Astrocyte (in vitro differentiated cells and primary cell): ENCODE measurements around the gene GALNT17. TPM values are rescaled to one million over a fixed set of nuclear protein-coding genes. Genes with fewer than 3 reads are reported as not detected.

Experiments used
- DNase-seq: peaks from one replicate; pipeline ENCODE4 v3.0.0-alpha.2; 2010; ENCODE audit warnings: low read depth
- FAIRE-seq: peaks from 2 replicates; lab custom pipeline; 2011; peaks lifted over from hg19 to GRCh38; lab: Jason Lieb, UNC
- H2AFZ ChIP-seq: 2 replicates; pipeline ENCODE4 v1.6.0; 2012; ENCODE audit warnings: low read depth, low read length, inconsistent platforms
- H3K27ac ChIP-seq: 2 replicates; pipeline ENCODE4 v1.5.1; 2011; ENCODE audit warnings: low read depth, low read length, inconsistent platforms
- H3K27me3 ChIP-seq: 2 replicates; pipeline ENCODE4 v1.6.0; 2011; ENCODE audit warnings: low read length, inconsistent platforms; ENCODE audit not compliant: insufficient read depth
- H3K36me3 ChIP-seq: 2 replicates; pipeline ENCODE4 v1.5.1; 2011; ENCODE audit warnings: low read length, inconsistent platforms; ENCODE audit not compliant: insufficient read depth
- H3K4me1 ChIP-seq: 2 replicates; pipeline ENCODE4 v1.5.1; 2011; ENCODE audit warnings: low read length, inconsistent platforms; ENCODE audit not compliant: insufficient read depth
- H3K4me2 ChIP-seq: 2 replicates; pipeline ENCODE4 v1.6.0; 2012; ENCODE audit warnings: low read length, inconsistent platforms
- H3K4me3 ChIP-seq: 2 replicates; pipeline ENCODE4 v1.5.1; 2011; ENCODE audit warnings: low read depth, mild to moderate bottlenecking, low read length, inconsistent platforms; ENCODE audit not compliant: insufficient read depth
- H3K79me2 ChIP-seq: 2 replicates; pipeline ENCODE4 v1.6.0; 2012; ENCODE audit warnings: mild to moderate bottlenecking, low read length, inconsistent platforms; ENCODE audit not compliant: insufficient read depth
- H3K9ac ChIP-seq: 2 replicates; pipeline ENCODE4 v1.6.0; 2012; ENCODE audit warnings: mild to moderate bottlenecking, low read length, inconsistent platforms
- H3K9me3 ChIP-seq: 2 replicates; pipeline ENCODE4 v1.5.1; 2012; ENCODE audit warnings: low read depth, mild to moderate bottlenecking, low read length, inconsistent platforms; ENCODE audit not compliant: insufficient read depth
- H4K20me1 ChIP-seq: 2 replicates; pipeline ENCODE4 v1.6.0; 2012; ENCODE audit warnings: low read length, inconsistent platforms; ENCODE audit not compliant: insufficient read depth
- H3K27ac Mint-ChIP-seq: one replicate; pipeline ENCODE4 v1.8.0; 2021; ENCODE audit warnings: mild to moderate bottlenecking, mixed read lengths; ENCODE audit not compliant: unreplicated experiment
- H3K27me3 Mint-ChIP-seq: one replicate; pipeline ENCODE4 v1.8.0; 2021; ENCODE audit warnings: low read depth, mixed read lengths; ENCODE audit not compliant: unreplicated experiment
- H3K36me3 Mint-ChIP-seq: one replicate; pipeline ENCODE4 v1.8.0; 2021; ENCODE audit warnings: low read depth, mixed read lengths; ENCODE audit not compliant: unreplicated experiment
- H3K4me1 Mint-ChIP-seq: one replicate; pipeline ENCODE4 v1.8.0; 2021; ENCODE audit warnings: low read depth, mixed read lengths; ENCODE audit not compliant: unreplicated experiment
- H3K4me3 Mint-ChIP-seq: one replicate; pipeline ENCODE4 v1.8.0; 2021; ENCODE audit warnings: mild to moderate bottlenecking, moderate library complexity, mixed read lengths; ENCODE audit not compliant: unreplicated experiment
- H3K9me3 Mint-ChIP-seq: one replicate; pipeline ENCODE4 v1.8.0; 2021; ENCODE audit warnings: mild to moderate bottlenecking, mixed read lengths; ENCODE audit not compliant: unreplicated experiment
- EZH2 ChIP-seq: IDR thresholded peaks from 2 replicates; pipeline ENCODE4 v1.6.1; 2012; ENCODE audit warnings: mild to moderate bottlenecking, low read length, inconsistent platforms; ENCODE audit not compliant: insufficient read depth
- total RNA-seq: library from RNA; stranded (reverse); gene quantifications from 2 replicates; pipeline ENCODE4 v1.2.1, GENCODE V29; 2021
- TF ChIP-seq, protein P1 (sequence below): IDR thresholded peaks from 2 replicates; pipeline ENCODE4 v1.5.1; 2011; ENCODE audit warnings: low read depth, mild to moderate bottlenecking, inconsistent platforms, low read length, moderate library complexity; ENCODE audit not compliant: insufficient read depth

Gene GALNT17
- total RNA-seq, 1 donor from 2014 or later, result 7.8 TPM

DNA sequence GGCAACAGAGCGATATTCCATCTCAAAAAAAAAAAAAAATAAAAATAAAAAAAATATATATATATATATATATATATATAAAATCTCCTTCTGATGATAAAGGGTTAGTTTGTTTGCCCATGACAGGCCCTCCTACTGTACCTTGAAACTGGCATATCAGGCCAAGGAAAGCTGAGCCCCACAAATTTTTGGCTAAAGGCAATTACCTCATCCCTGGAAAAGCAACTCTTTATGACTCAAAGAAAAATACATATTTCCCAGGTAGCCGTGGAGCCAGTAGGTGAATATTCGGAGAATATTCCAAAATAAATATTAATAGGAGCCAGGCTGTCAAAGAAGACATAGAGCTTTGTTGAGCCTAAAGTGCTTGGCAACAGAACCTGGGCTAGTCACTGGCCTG lies 245.1 kb downstream of the GALNT17 start:
- no peak overlapping the region for H2AFZ ChIP-seq
- H3K4me3 ChIP-seq, result no peak overlapping the region
- DNase-seq (no peak), FAIRE-seq (no peak)
- peaks cover 41% of the 10 kb centered on the region for H3K9me3 Mint-ChIP-seq
- no peaks in the 10 kb centered on the region for H3K27me3 ChIP-seq
- H3K36me3 Mint-ChIP-seq, result peaks cover 11% of the 10 kb centered on the region
- TF ChIP-seq EZH2, result no peak
- TF ChIP-seq, protein P1, sequence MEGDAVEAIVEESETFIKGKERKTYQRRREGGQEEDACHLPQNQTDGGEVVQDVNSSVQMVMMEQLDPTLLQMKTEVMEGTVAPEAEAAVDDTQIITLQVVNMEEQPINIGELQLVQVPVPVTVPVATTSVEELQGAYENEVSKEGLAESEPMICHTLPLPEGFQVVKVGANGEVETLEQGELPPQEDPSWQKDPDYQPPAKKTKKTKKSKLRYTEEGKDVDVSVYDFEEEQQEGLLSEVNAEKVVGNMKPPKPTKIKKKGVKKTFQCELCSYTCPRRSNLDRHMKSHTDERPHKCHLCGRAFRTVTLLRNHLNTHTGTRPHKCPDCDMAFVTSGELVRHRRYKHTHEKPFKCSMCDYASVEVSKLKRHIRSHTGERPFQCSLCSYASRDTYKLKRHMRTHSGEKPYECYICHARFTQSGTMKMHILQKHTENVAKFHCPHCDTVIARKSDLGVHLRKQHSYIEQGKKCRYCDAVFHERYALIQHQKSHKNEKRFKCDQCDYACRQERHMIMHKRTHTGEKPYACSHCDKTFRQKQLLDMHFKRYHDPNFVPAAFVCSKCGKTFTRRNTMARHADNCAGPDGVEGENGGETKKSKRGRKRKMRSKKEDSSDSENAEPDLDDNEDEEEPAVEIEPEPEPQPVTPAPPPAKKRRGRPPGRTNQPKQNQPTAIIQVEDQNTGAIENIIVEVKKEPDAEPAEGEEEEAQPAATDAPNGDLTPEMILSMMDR, result no peak
- H3K27me3 Mint-ChIP-seq, result no peaks in the 10 kb centered on the region
- peaks cover 11% of the 10 kb centered on the region for H3K9me3 ChIP-seq
- H3K27ac ChIP-seq, result no peak overlapping the region
- no peaks in the 10 kb centered on the region for H3K36me3 ChIP-seq
- H3K27ac Mint-ChIP-seq, result no peak overlapping the region
- H4K20me1 ChIP-seq, result no peaks in the 10 kb centered on the region
- H3K4me3 Mint-ChIP-seq, result no peak overlapping the region
- no peaks in the 10 kb centered on the region for H3K79me2 ChIP-seq
- H3K4me2 ChIP-seq, result no peak overlapping the region
- no peaks in the 10 kb centered on the region for H3K4me1 Mint-ChIP-seq
- no peaks in the 10 kb centered on the region for H3K4me1 ChIP-seq
- H3K9ac ChIP-seq, result no peak overlapping the region

DNA sequence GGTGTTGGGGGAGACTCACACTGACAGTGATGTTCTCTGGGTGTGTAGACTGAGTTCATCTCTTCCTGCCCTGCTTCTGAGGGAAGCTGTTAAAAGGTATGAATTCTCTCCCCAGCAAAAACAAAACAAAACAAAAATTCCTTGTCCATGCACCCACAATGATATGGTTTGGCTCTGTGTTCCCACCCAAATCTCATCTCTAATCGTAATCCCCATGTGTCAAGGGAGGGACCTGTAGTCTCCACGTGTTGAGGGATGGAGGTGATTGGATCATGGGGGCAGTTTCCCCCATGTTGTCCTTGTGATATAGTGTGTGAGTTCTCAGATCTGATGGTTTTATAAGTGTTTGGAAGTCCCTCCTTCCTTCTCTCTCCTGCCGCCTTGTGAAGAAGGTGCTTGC lies 245.5 kb downstream of the GALNT17 start:
- no peaks in the 10 kb centered on the region for H4K20me1 ChIP-seq
- H3K9me3 ChIP-seq, result peaks cover 11% of the 10 kb centered on the region
- H3K9ac ChIP-seq, result no peak overlapping the region
- no peak overlapping the region for H2AFZ ChIP-seq
- H3K4me3 ChIP-seq, result no peak overlapping the region
- no peaks in the 10 kb centered on the region for H3K4me1 Mint-ChIP-seq
- H3K36me3 Mint-ChIP-seq, result peaks cover 11% of the 10 kb centered on the region
- DNase-seq (no peak), FAIRE-seq (no peak)
- no peaks in the 10 kb centered on the region for H3K4me1 ChIP-seq
- TF ChIP-seq EZH2, result no peak
- TF ChIP-seq, protein P1, result no peak
- no peaks in the 10 kb centered on the region for H3K27me3 ChIP-seq
- no peak overlapping the region for H3K4me2 ChIP-seq
- peaks cover 41% of the 10 kb centered on the region for H3K9me3 Mint-ChIP-seq
- H3K27ac ChIP-seq, result no peak overlapping the region
- H3K79me2 ChIP-seq, result no peaks in the 10 kb centered on the region
- H3K4me3 Mint-ChIP-seq, result no peak overlapping the region
- no peak overlapping the region for H3K27ac Mint-ChIP-seq
- H3K27me3 Mint-ChIP-seq, result no peaks in the 10 kb centered on the region
- H3K36me3 ChIP-seq, result no peaks in the 10 kb centered on the region

DNA sequence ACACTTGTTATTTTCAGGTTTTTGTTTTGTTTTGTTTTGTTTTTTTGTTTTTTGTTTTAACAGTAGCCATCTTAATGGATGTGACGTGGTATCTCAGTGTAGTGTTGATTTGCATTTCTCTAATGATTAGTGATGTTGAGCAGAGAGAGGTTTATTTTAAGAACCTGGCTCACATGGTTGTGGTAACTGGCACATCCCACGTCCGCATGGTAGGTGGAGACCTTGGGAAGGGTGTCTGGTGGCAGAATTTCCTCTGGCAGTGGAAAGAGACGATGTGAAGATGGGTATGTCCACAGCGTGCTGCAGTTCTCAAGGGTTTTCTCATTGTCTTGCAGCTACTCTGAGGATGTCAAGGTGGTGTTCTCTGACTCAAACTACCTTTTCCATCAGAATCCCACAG lies 252.2 kb downstream of the GALNT17 start:
- Mint-ChIP-seq H3K4me1 (no peaks in the 10 kb centered on the region), H3K4me3 (no peak overlapping the region), H3K36me3 (peaks cover 12% of the 10 kb centered on the region), H3K9me3 (peaks cover 22% of the 10 kb centered on the region), H3K27ac (no peak overlapping the region), H3K27me3 (no peaks in the 10 kb centered on the region)
- DNase-seq (no peak), FAIRE-seq (no peak)
- Histone ChIP-seq H3K27me3 (no peaks in the 10 kb centered on the region), H3K9ac (no peak overlapping the region), H3K4me2 (no peak overlapping the region), H2AFZ (no peak overlapping the region), H3K4me1 (no peaks in the 10 kb centered on the region), H3K4me3 (no peak overlapping the region), H4K20me1 (no peaks in the 10 kb centered on the region), H3K9me3 (no peaks in the 10 kb centered on the region), H3K79me2 (no peaks in the 10 kb centered on the region), H3K27ac (no peak overlapping the region), H3K36me3 (no peaks in the 10 kb centered on the region)
- no peak for TF ChIP-seq EZH2
- TF ChIP-seq, protein P1, result no peak
